Measurements from ENCODE around the gene EXD2. TPM values are rescaled to one million over a fixed set of nuclear protein-coding genes. Genes with fewer than 3 reads are reported as not detected.
"Not testable (repeated sequence)": the region's sequence is repeated elsewhere in the genome, so short reads cannot be mapped to it uniquely, and the experiment has no call there.

Gene EXD2
- total and polyA plus RNA-seq, 10 donors, result 3.7 to 18.5 (median 12.5) TPM

- intact Hi-C loops (cut with DNase I; ENCODE audit: low total_unique reads), result no loop called here
- no peak for TF ChIP-seq POLR2A (IDR thresholded peaks at IDR 0.05)
- TF ChIP-seq, protein P1, sequence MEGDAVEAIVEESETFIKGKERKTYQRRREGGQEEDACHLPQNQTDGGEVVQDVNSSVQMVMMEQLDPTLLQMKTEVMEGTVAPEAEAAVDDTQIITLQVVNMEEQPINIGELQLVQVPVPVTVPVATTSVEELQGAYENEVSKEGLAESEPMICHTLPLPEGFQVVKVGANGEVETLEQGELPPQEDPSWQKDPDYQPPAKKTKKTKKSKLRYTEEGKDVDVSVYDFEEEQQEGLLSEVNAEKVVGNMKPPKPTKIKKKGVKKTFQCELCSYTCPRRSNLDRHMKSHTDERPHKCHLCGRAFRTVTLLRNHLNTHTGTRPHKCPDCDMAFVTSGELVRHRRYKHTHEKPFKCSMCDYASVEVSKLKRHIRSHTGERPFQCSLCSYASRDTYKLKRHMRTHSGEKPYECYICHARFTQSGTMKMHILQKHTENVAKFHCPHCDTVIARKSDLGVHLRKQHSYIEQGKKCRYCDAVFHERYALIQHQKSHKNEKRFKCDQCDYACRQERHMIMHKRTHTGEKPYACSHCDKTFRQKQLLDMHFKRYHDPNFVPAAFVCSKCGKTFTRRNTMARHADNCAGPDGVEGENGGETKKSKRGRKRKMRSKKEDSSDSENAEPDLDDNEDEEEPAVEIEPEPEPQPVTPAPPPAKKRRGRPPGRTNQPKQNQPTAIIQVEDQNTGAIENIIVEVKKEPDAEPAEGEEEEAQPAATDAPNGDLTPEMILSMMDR (IDR thresholded peaks at IDR 0.05 in 8 of 11, conservative IDR thresholded peaks at IDR 0.05 in 3 of 11), result no peak
- no peak for TF ChIP-seq POLR2AphosphoS5 (IDR thresholded peaks at IDR 0.05)
- Histone ChIP-seq H3K4me3 (no peak overlapping the region), H3K9me3 (no peaks in the 10 kb centered on the region), H3K27ac (no peak overlapping the region), H3K4me1 (no peaks in the 10 kb centered on the region), H3K36me3 (no peaks in the 10 kb centered on the region), H3K27me3 (replicated peaks in 1 of 7) (peaks cover 0 to 3% (median 0%) of the 10 kb centered on the region in 7 donors)
- no peak for DNase-seq
Measured at GRCh38 chr14:69175130-69175529, 16.2 kb upstream of the EXD2 start.

GRCh38 chr14:69181491-69181890, 9.8 kb upstream of the EXD2 start:
- H3K4me3 ChIP-seq, result no peak overlapping the region
- no peaks in the 10 kb centered on the region for H3K4me1 ChIP-seq
- no peak overlapping the region for H3K27ac ChIP-seq
- no peaks in the 10 kb centered on the region for H3K9me3 ChIP-seq
- DNase-seq, result no peak
- H3K27me3 ChIP-seq (replicated peaks in 1 of 7), result no peaks in the 10 kb centered on the region
- intact Hi-C loops (cut with DNase I; ENCODE audit: low total_unique reads), result no loop called here
- no peaks in the 10 kb centered on the region for H3K36me3 ChIP-seq
- TF ChIP-seq, protein P1 (IDR thresholded peaks at IDR 0.05 in 8 of 11, conservative IDR thresholded peaks at IDR 0.05 in 3 of 11), result no peak
- TF ChIP-seq POLR2A (IDR thresholded peaks at IDR 0.05) (no peak), POLR2AphosphoS5 (IDR thresholded peaks at IDR 0.05) (no peak)

GRCh38 chr14:69182580-69182979, 8.7 kb upstream of the EXD2 start:
- DNase-seq; intact Hi-C loops (cut with DNase I; ENCODE audit: low total_unique reads); H3K9me3 ChIP-seq; H3K4me1 ChIP-seq; H3K36me3 ChIP-seq; H3K27ac ChIP-seq; H3K27me3 ChIP-seq (replicated peaks in 1 of 7); H3K4me3 ChIP-seq: not testable (repeated sequence)
- 91 to 100% (median 93%) methylated on average over 1 of the region's 1 CpG for WGBS, 5 donors

DNA sequence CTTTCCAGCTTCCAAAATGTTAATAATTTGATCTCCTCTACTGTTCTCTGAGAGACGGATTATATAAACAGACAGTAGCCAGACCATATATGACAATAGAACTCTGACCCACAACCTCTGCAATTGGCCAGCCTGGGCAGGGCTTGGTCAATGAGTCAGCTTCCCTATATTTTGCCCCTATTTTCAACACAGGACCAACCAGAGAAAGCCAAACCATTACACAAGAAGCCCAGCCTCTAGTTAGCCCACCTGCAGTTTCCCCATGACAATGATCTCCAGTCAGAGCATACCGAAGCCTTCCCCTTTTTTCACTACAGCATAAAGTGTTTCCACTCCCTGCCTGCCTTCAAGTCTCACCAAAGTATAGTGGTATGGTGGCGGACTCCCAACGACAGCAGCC, 7.6 kb upstream of the EXD2 start:
- no peaks in the 10 kb centered on the region for H3K9me3 ChIP-seq
- intact Hi-C loops (cut with DNase I; ENCODE audit: low total_unique reads), result no loop called here
- no peak overlapping the region for H3K27ac ChIP-seq
- TF ChIP-seq, protein P1 (IDR thresholded peaks at IDR 0.05 in 8 of 11, conservative IDR thresholded peaks at IDR 0.05 in 3 of 11), result no peak
- TF ChIP-seq POLR2A (IDR thresholded peaks at IDR 0.05) (no peak), POLR2AphosphoS5 (IDR thresholded peaks at IDR 0.05) (no peak)
- no peaks in the 10 kb centered on the region for H3K4me1 ChIP-seq
- 63 to 83% (median 71%) methylated on average over 4 of the region's 4 CpGs for WGBS, 5 donors
- no peaks in the 10 kb centered on the region for H3K36me3 ChIP-seq
- no peak for DNase-seq
- H3K27me3 ChIP-seq (replicated peaks in 1 of 7), result no peaks in the 10 kb centered on the region
- no peak overlapping the region for H3K4me3 ChIP-seq

- intact Hi-C loops (cut with DNase I; ENCODE audit: low total_unique reads), result no loop called here
- WGBS, 5 donors, result 70 to 94% (median 82%) methylated on average over 2 of the region's 2 CpGs
Measured at GRCh38 chr14:69190191-69190590, 1.1 kb upstream of the EXD2 start.

More at GRCh38 chr14:69190191-69190590, 1.1 kb upstream of the EXD2 start:
- H3K4me1 ChIP-seq, result peaks cover 3 to 21% (median 12%) of the 10 kb centered on the region in 6 donors
- H3K27ac ChIP-seq, result no peak overlapping the region
- no peaks in the 10 kb centered on the region for H3K36me3 ChIP-seq
- H3K9me3 ChIP-seq, result no peaks in the 10 kb centered on the region
- no peak overlapping the region for H3K4me3 ChIP-seq
- TF ChIP-seq POLR2AphosphoS5 (IDR thresholded peaks at IDR 0.05), result no peak
- TF ChIP-seq POLR2A (IDR thresholded peaks at IDR 0.05), result no peak
- TF ChIP-seq, protein P1 (IDR thresholded peaks at IDR 0.05 in 8 of 11, conservative IDR thresholded peaks at IDR 0.05 in 3 of 11), result no peak
- no peak for DNase-seq
- no peaks in the 10 kb centered on the region for H3K27me3 ChIP-seq (replicated peaks in 1 of 7)
